Loucy (cell line): ENCODE results near the gene HDC.

Source experiments
- H2AFZ ChIP-seq: fragments of 200-600 bp; sonication (generic); 2 replicates; pipeline ENCODE4 v1.6.0; 2016; ENCODE audit warnings: antibody characterized with exemption, mild to moderate bottlenecking, low read length, moderate library complexity
- H3F3A ChIP-seq: fragments of 200-600 bp; 2 replicates; pipeline ENCODE4 v1.6.0; 2016; ENCODE audit warnings: antibody characterized with exemption, low read depth, mild to moderate bottlenecking
- H3K27me3 ChIP-seq: fragments of 200-600 bp; sonication (generic); 2 replicates; pipeline ENCODE4 v1.6.1; 2014; ENCODE audit warnings: low read length, mild to moderate bottlenecking; ENCODE audit not compliant: insufficient read depth, poor library complexity, severe bottlenecking
- H3K36me3 ChIP-seq: fragments of 200-600 bp; sonication (generic); 2 replicates; pipeline ENCODE4 v1.6.1; 2016; ENCODE audit warnings: low read length; ENCODE audit not compliant: insufficient read depth
- H3K4me1 ChIP-seq: fragments of 200-600 bp; sonication (generic); 2 replicates; pipeline ENCODE4 v1.5.1; 2014; ENCODE audit warnings: low read length, mild to moderate bottlenecking; ENCODE audit not compliant: insufficient read depth, poor library complexity, severe bottlenecking
- H3K4me2 ChIP-seq: fragments of 200-600 bp; sonication (generic); 2 replicates; pipeline ENCODE4 v1.6.0; 2014; ENCODE audit warnings: antibody characterized with exemption, low read length, low read depth, mild to moderate bottlenecking; ENCODE audit not compliant: poor library complexity, severe bottlenecking
- H3K4me3 ChIP-seq: fragments of 200-600 bp; sonication (generic); 2 replicates; pipeline ENCODE4 v1.5.1; 2014; ENCODE audit warnings: low read length, mild to moderate bottlenecking, mixed read lengths; ENCODE audit not compliant: poor library complexity, severe bottlenecking
- H3K79me2 ChIP-seq: fragments of 200-600 bp; sonication (generic); 2 replicates; pipeline ENCODE4 v1.6.1; 2014; ENCODE audit warnings: low read length; ENCODE audit not compliant: insufficient read depth
- H3K9ac ChIP-seq: fragments of 200-600 bp; sonication (generic); 2 replicates; pipeline ENCODE4 v1.6.0; 2014; ENCODE audit warnings: mild to moderate bottlenecking, low read depth, low read length, moderate library complexity; ENCODE audit not compliant: poor library complexity, severe bottlenecking
- H3K9me2 ChIP-seq: fragments of 200-600 bp; sonication (generic); replicated peaks from 2 replicates; pipeline ENCODE4 v1.6.1; 2016; ENCODE audit warnings: low read depth, low read length, mixed read lengths
- H3K9me3 ChIP-seq: fragments of 200-600 bp; sonication (generic); 2 replicates; pipeline ENCODE4 v1.6.1; 2014; ENCODE audit warnings: mild to moderate bottlenecking, antibody characterized with exemption, low read length, low read depth; ENCODE audit not compliant: insufficient read depth
- H4K20me1 ChIP-seq: fragments of 200-600 bp; sonication (generic); 2 replicates; pipeline ENCODE4 v1.6.0; 2014; ENCODE audit warnings: antibody characterized with exemption, low read length, mild to moderate bottlenecking; ENCODE audit not compliant: insufficient read depth, poor library complexity, severe bottlenecking
- EZH2phosphoT487 ChIP-seq: fragments of 200-600 bp; IDR thresholded peaks from 2 replicates; pipeline ENCODE4 v1.6.1; 2018; ENCODE audit warnings: antibody characterized with exemption, mild to moderate bottlenecking, moderate library complexity, borderline replicate concordance
- TF ChIP-seq, protein P1 (sequence below): fragments of 200-600 bp; sonication (generic); conservative IDR thresholded peaks from 2 replicates; pipeline ENCODE4 v1.5.1; 2014; ENCODE audit warnings: mild to moderate bottlenecking, antibody characterized with exemption, low read length

Gene HDC

DNA sequence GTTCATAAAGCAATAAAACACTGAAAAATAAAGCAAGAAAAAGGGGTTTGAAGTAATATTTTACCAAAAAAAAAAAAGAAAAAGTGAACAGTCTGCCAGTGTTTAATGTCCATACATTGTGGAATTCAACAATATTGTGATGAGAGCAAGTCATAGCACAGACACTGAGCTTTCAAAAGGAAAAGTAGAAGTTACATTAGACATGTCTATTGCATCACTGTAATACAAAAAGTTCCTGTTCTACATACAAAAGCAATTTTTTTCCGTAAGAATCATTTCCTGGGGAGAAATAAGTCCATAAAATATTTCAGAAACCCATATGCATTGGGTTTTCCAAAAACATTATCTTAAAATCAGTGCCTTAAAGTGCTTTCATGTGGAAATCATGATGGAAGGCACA is 11.8 kb upstream of the HDC start:
- Histone ChIP-seq H3F3A (no peaks in the 10 kb centered on the region), H4K20me1 (no peaks in the 10 kb centered on the region), H3K9me3 (no peaks in the 10 kb centered on the region), H3K79me2 (no peaks in the 10 kb centered on the region), H3K9ac (no peak overlapping the region), H3K4me3 (no peak overlapping the region), H3K4me1 (peaks cover 9% of the 10 kb centered on the region), H3K4me2 (no peak overlapping the region), H2AFZ (no peak overlapping the region), H3K9me2 (no peaks in the 10 kb centered on the region), H3K27me3 (no peaks in the 10 kb centered on the region), H3K36me3 (no peaks in the 10 kb centered on the region)
- TF ChIP-seq EZH2phosphoT487, result no peak
- TF ChIP-seq, protein P1, sequence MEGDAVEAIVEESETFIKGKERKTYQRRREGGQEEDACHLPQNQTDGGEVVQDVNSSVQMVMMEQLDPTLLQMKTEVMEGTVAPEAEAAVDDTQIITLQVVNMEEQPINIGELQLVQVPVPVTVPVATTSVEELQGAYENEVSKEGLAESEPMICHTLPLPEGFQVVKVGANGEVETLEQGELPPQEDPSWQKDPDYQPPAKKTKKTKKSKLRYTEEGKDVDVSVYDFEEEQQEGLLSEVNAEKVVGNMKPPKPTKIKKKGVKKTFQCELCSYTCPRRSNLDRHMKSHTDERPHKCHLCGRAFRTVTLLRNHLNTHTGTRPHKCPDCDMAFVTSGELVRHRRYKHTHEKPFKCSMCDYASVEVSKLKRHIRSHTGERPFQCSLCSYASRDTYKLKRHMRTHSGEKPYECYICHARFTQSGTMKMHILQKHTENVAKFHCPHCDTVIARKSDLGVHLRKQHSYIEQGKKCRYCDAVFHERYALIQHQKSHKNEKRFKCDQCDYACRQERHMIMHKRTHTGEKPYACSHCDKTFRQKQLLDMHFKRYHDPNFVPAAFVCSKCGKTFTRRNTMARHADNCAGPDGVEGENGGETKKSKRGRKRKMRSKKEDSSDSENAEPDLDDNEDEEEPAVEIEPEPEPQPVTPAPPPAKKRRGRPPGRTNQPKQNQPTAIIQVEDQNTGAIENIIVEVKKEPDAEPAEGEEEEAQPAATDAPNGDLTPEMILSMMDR, result no peak

DNA sequence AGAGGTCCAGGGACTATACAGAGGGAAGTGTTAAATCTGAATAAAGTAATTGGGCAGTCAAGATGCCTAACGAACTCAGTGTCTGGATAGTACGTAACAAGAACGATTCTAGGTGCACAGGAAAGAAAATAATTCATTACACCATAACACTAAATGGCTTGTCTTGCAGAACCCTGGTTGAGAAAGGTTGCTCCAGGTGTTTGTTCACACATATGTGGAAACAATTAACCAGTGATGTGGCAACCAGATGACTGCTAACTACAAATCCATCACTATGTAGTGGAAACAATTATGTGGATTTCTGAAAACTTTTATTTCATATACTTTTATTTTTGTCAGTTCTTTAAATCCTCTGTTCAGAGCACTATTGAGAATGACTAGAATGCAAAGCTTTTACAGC is 10.4 kb upstream of the HDC start:
- no peak overlapping the region for H3K4me3 ChIP-seq
- H3K4me2 ChIP-seq, result no peak overlapping the region
- no peaks in the 10 kb centered on the region for H3K27me3 ChIP-seq
- no peaks in the 10 kb centered on the region for H4K20me1 ChIP-seq
- no peaks in the 10 kb centered on the region for H3K36me3 ChIP-seq
- TF ChIP-seq, protein P1, result no peak
- TF ChIP-seq EZH2phosphoT487, result no peak
- no peak overlapping the region for H3K9ac ChIP-seq
- no peaks in the 10 kb centered on the region for H3F3A ChIP-seq
- H3K9me2 ChIP-seq, result no peaks in the 10 kb centered on the region
- H3K79me2 ChIP-seq, result no peaks in the 10 kb centered on the region
- peaks cover 9% of the 10 kb centered on the region for H3K4me1 ChIP-seq
- H3K9me3 ChIP-seq, result no peaks in the 10 kb centered on the region
- H2AFZ ChIP-seq, result no peak overlapping the region

DNA sequence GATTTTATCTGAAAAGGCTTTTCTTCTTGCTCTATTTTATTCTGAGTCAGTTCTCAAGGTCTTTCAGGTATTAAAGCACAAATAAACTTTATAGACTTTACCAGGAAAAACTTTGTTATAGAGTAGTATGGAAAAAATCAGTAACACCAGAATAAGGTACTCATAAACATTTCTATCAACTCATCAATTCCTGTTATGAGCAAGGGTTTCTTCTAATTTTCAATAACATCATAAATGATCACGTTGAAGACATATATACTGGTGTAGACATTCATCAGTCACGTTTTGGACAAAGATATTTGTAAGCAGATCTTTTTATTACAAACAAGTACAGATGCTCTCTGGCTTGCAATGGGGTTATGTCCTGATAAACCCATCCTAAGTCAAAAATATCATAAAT is 9.6 kb upstream of the HDC start:
- H3K9me3 ChIP-seq, result no peaks in the 10 kb centered on the region
- H3K36me3 ChIP-seq, result no peaks in the 10 kb centered on the region
- no peaks in the 10 kb centered on the region for H3K79me2 ChIP-seq
- no peaks in the 10 kb centered on the region for H3F3A ChIP-seq
- H3K4me3 ChIP-seq, result no peak overlapping the region
- H3K9ac ChIP-seq, result no peak overlapping the region
- peaks cover 9% of the 10 kb centered on the region for H3K4me1 ChIP-seq
- no peaks in the 10 kb centered on the region for H4K20me1 ChIP-seq
- TF ChIP-seq EZH2phosphoT487, result no peak
- TF ChIP-seq, protein P1, result no peak
- H2AFZ ChIP-seq, result no peak overlapping the region
- no peaks in the 10 kb centered on the region for H3K27me3 ChIP-seq
- no peaks in the 10 kb centered on the region for H3K9me2 ChIP-seq
- no peak overlapping the region for H3K4me2 ChIP-seq
